Panc1 (cell line): ENCODE data around the gene NDUFAF4. TPM values are rescaled to one million over a fixed set of nuclear protein-coding genes. Genes with fewer than 3 reads are reported as not detected.

Experiments used
- total RNA-seq: library from RNA; stranded (reverse); gene quantifications from one replicate; pipeline ENCODE4 v1.2.1, GENCODE V29; 2021; ENCODE audit not compliant: unreplicated experiment

NDUFAF4 gene
- total RNA-seq, 1 experiment from 2014 or later: 42.0 TPM

Other genes starting within 250 kb of the NDUFAF4 start
- gene GPR63, start 60.4 kb downstream of the NDUFAF4 start, total RNA-seq: 0.95 TPM
- not detected for gene KLHL32, start 26.8 kb upstream of the NDUFAF4 start, total RNA-seq